PFSK-1 (cell line): ENCODE measurements around the gene TNNT2.

ENCODE experiments used
- FOXP2 ChIP-seq: optimal IDR thresholded peaks from 2 replicates; pipeline ENCODE3; 2011; ENCODE audit warnings: borderline replicate concordance, control low read depth, inconsistent platforms; ENCODE audit not compliant: insufficient read depth; ENCODE audit errors: extremely low read length, extremely low read depth
- POLR2AphosphoS5 ChIP-seq: IDR thresholded peaks from 2 replicates; pipeline ENCODE4 v1.6.1; 2012; ENCODE audit warnings: low read depth, mild to moderate bottlenecking, control low read depth, low read length, moderate library complexity
- SIN3A ChIP-seq: IDR thresholded peaks from 2 replicates; pipeline ENCODE4 v1.6.1; 2012; ENCODE audit warnings: mild to moderate bottlenecking, low read length, moderate library complexity, borderline replicate concordance; ENCODE audit not compliant: insufficient read depth
- TAF1 ChIP-seq: IDR thresholded peaks from 2 replicates; pipeline ENCODE4 v1.6.1; 2012; ENCODE audit warnings: low read length, control low read depth, borderline replicate concordance; ENCODE audit not compliant: insufficient read depth
- TF ChIP-seq, protein P1 (sequence below), 2 experiments: IDR thresholded peaks; 2 replicates each; pipeline versions ENCODE4 v1.6.1 to v1.8.0; 2011 to 2012; ENCODE audit warnings: low read depth in 2 of 2, low read length in 2 of 2, control low read depth in 1 of 2, inconsistent platforms in 1 of 2, mild to moderate bottlenecking in 1 of 2, moderate library complexity in 1 of 2; ENCODE audit not compliant: insufficient read depth in 1 of 2

Gene TNNT2

DNA sequence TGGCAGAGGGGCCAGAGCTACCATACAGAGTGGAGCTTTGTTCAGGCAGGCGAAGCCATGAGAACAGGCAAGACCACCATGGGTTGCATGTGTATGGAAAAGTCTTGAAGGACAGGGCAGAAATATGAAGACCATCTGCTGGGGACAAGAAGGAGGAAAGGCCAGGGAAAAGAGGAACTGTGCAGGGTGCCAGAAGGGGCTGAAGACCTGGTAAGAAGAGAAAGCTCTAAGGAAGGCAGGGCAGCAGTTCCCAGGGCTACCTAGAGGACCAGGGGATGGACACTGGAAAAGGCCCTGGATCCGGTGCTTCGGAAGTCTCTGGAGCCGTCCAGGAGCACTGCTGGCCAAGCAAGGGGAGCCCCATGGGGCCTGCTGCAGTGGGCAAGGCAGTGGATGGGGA lies 50.8 kb downstream of the TNNT2 start:
- TF ChIP-seq TAF1 (no peak), POLR2AphosphoS5 (no peak), FOXP2 (no peak), SIN3A (no peak)
- TF ChIP-seq, protein P1, sequence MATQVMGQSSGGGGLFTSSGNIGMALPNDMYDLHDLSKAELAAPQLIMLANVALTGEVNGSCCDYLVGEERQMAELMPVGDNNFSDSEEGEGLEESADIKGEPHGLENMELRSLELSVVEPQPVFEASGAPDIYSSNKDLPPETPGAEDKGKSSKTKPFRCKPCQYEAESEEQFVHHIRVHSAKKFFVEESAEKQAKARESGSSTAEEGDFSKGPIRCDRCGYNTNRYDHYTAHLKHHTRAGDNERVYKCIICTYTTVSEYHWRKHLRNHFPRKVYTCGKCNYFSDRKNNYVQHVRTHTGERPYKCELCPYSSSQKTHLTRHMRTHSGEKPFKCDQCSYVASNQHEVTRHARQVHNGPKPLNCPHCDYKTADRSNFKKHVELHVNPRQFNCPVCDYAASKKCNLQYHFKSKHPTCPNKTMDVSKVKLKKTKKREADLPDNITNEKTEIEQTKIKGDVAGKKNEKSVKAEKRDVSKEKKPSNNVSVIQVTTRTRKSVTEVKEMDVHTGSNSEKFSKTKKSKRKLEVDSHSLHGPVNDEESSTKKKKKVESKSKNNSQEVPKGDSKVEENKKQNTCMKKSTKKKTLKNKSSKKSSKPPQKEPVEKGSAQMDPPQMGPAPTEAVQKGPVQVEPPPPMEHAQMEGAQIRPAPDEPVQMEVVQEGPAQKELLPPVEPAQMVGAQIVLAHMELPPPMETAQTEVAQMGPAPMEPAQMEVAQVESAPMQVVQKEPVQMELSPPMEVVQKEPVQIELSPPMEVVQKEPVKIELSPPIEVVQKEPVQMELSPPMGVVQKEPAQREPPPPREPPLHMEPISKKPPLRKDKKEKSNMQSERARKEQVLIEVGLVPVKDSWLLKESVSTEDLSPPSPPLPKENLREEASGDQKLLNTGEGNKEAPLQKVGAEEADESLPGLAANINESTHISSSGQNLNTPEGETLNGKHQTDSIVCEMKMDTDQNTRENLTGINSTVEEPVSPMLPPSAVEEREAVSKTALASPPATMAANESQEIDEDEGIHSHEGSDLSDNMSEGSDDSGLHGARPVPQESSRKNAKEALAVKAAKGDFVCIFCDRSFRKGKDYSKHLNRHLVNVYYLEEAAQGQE (IDR thresholded peaks at IDR 0.05; ENCODE audit: insufficient read depth in 1 of 2, low read depth in 2 of 2, low read length in 2 of 2): no peak

DNA sequence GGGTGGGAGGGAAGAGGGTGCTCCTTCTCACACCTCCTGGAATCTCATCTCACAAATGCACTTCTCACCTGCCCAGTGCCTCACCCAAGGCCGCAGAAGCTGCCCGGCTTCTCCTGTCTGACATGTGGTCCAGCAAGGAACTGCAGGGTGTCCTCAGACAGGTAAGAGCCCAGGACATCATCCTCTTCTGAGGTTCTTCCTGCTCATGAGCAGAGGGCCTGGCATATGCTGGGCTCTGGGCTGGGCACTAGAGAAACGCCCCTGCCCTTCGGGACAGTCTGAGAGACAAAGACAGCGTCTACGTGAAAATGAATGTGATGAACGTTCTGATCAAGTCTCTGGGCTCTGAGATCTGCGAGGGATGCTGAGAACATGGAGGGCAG lies 51.8 kb downstream of the TNNT2 start:
- no peak for TF ChIP-seq TAF1
- no peak for TF ChIP-seq POLR2AphosphoS5
- no peak for TF ChIP-seq SIN3A
- TF ChIP-seq FOXP2: no peak
- TF ChIP-seq, protein P1 (IDR thresholded peaks at IDR 0.05; ENCODE audit: insufficient read depth in 1 of 2, low read depth in 2 of 2, low read length in 2 of 2): no peak

DNA sequence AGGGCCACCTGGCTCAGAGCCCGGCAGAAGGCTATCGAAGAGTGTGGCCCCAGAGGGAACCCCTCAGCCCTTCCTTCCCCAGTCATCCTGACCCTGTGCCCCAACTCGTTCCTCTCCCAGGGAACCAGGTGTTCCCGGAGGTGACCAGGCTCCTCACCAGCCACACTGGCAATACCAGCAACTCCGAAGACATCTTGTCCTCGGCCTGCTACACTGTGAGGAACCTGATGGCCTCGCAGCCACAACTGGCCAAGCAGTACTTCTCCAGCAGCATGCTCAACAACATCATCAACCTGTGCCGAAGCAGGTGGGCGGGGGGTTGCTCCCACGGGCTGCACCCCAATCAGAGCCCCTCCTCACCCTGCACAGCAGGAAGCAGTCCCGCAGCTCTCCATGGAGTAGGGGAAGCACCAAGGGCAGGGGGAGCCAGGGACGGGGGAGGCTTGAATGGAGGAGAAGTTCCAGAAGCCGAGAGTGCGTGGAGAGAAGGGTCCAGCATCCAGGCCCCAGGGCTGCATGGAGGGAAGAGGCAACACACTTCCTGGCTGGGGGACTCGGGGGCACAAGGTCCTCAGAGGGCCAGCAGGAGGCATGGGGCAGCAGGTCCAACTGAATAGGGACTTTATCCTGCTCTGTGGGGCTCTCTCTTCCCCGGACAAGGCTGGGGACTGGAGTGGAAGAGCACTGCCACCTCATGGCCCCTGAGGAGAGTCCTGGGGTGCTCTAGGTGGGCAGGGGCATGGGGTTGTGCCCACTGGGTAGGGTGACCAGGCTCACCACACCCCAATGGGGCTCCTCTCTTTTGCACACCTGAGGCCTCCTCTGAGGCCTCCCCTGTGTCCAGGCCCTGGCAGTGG lies 52.4 kb downstream of the TNNT2 start:
- TF ChIP-seq, protein P1 (IDR thresholded peaks at IDR 0.05; ENCODE audit: insufficient read depth in 1 of 2, low read depth in 2 of 2, low read length in 2 of 2): no peak
- no peak for TF ChIP-seq FOXP2
- no peak for TF ChIP-seq TAF1
- TF ChIP-seq SIN3A: no peak
- TF ChIP-seq POLR2AphosphoS5: no peak

DNA sequence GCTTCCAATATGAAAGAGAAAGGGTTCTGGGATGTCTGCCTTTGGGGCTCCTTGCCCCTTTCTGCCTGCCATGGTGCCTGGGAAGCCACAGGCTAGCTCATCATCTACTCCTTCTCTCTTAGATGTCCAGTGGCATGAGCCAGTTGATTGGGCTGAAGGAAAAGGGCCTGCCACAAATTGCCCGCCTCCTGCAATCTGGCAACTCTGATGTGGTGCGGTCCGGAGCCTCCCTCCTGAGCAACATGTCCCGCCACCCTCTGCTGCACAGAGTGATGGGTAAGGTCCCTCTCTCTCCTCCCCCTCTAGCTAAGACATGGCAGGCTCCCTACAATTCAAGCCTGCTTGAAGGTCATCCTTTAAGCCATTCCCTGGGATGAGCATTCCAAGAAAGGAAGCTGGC lies 53.2 kb downstream of the TNNT2 start:
- TF ChIP-seq POLR2AphosphoS5 (no peak), FOXP2 (no peak), TAF1 (no peak), SIN3A (no peak)
- TF ChIP-seq, protein P1 (IDR thresholded peaks at IDR 0.05; ENCODE audit: insufficient read depth in 1 of 2, low read depth in 2 of 2, low read length in 2 of 2): no peak
